NB4 (cell line): ENCODE measurements around the gene ANKRD10.
"Not testable (repeated sequence)": the region's sequence is repeated elsewhere in the genome, so short reads cannot be mapped to it uniquely, and the experiment has no call there.

ENCODE experiments used
- DNase-seq: peaks from one replicate; pipeline ENCODE4 v3.0.0; 2010; ENCODE audit warnings: low read depth
- H3K4me3 ChIP-seq: one replicate; pipeline ENCODE4 v1.5.1; 2011; ENCODE audit warnings: mild to moderate bottlenecking, low read depth, low read length, moderate library complexity
- MYC ChIP-seq: IDR thresholded peaks from 2 replicates; pipeline ENCODE4 v1.6.1; 2011; ENCODE audit warnings: low read depth, low read length
- POLR2A ChIP-seq: IDR thresholded peaks from 2 replicates; pipeline ENCODE4 v1.6.1; 2011; ENCODE audit warnings: mild to moderate bottlenecking; ENCODE audit not compliant: insufficient read length; ENCODE audit errors: extremely low read depth
- TF ChIP-seq, protein P1 (sequence below): IDR thresholded peaks from one replicate; pipeline ENCODE4 v1.5.1; 2012; ENCODE audit warnings: low read depth, low read length
- TF ChIP-seq, protein P2 (sequence below): IDR thresholded peaks from 2 replicates; pipeline ENCODE4 v1.6.1; 2011; ENCODE audit warnings: low read depth, low read length

Gene ANKRD10

GRCh38 chr13:110850006-110850405, 64.9 kb downstream of the ANKRD10 start:
- DNase-seq = no peak
- no peak for TF ChIP-seq MYC
- TF ChIP-seq, protein P1, sequence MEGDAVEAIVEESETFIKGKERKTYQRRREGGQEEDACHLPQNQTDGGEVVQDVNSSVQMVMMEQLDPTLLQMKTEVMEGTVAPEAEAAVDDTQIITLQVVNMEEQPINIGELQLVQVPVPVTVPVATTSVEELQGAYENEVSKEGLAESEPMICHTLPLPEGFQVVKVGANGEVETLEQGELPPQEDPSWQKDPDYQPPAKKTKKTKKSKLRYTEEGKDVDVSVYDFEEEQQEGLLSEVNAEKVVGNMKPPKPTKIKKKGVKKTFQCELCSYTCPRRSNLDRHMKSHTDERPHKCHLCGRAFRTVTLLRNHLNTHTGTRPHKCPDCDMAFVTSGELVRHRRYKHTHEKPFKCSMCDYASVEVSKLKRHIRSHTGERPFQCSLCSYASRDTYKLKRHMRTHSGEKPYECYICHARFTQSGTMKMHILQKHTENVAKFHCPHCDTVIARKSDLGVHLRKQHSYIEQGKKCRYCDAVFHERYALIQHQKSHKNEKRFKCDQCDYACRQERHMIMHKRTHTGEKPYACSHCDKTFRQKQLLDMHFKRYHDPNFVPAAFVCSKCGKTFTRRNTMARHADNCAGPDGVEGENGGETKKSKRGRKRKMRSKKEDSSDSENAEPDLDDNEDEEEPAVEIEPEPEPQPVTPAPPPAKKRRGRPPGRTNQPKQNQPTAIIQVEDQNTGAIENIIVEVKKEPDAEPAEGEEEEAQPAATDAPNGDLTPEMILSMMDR = no peak
- TF ChIP-seq POLR2A = no peak
- TF ChIP-seq, protein P2, sequence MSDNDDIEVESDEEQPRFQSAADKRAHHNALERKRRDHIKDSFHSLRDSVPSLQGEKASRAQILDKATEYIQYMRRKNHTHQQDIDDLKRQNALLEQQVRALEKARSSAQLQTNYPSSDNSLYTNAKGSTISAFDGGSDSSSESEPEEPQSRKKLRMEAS = no peak

DNA sequence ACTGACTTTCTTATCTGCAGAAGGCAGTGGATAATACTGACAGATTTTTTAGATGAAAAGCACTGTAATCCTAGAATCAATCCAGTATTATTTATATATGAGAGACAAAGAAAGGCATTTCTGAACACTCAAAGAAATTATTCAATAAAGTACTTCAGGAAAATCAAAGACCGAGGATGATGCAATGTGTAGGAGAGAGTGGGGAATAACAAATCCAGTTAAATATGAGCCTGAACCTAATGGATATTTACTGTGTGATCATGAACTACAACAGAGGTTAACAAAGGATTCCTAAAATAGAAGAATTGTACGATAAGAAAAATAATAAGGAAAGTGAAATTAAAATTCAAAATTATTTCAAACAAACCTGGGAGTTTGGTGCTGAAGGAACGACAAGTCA, 69.3 kb downstream of the ANKRD10 start:
- TF ChIP-seq POLR2A = no peak
- TF ChIP-seq, protein P2 = no peak
- no peak overlapping the region for H3K4me3 ChIP-seq
- no peak for DNase-seq

More at GRCh38 chr13:110850006-110850405, 64.9 kb downstream of the ANKRD10 start:
- no peak overlapping the region for H3K4me3 ChIP-seq

- no peak for DNase-seq
- no peak overlapping the region for H3K4me3 ChIP-seq
- TF ChIP-seq, protein P2 = no peak
- TF ChIP-seq, protein P1 = no peak
- TF ChIP-seq MYC (no peak), POLR2A (no peak)
Measured at GRCh38 chr13:110841846-110842245, 73.0 kb downstream of the ANKRD10 start.

DNA sequence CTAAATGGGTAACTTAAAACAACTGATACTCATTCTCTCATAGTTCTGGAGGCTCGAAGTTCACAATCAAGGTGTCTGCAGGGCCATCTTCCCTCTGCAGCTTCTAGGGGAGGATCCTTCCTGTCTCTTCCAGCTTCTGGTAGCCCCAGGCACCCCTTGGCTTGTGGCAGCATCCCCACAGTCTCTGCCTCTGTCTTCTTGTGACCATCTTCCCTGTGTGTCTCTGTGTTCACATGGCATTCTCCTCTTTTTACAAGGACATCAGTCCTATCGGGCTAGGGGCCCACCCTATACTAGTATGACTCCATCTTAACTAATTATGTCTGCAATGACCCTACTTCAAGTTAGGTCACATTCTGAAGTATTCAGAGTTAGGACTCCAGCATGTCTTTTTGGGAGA, 73.5 kb downstream of the ANKRD10 start:
- no peak for TF ChIP-seq MYC
- H3K4me3 ChIP-seq = no peak overlapping the region
- DNase-seq = no peak

GRCh38 chr13:110838867-110839538, 75.9 kb downstream of the ANKRD10 start:
- no peak for DNase-seq
- no peak overlapping the region for H3K4me3 ChIP-seq
- TF ChIP-seq, protein P2 = no peak
- TF ChIP-seq MYC = no peak
- TF ChIP-seq POLR2A = no peak
- TF ChIP-seq, protein P1 = no peak

DNA sequence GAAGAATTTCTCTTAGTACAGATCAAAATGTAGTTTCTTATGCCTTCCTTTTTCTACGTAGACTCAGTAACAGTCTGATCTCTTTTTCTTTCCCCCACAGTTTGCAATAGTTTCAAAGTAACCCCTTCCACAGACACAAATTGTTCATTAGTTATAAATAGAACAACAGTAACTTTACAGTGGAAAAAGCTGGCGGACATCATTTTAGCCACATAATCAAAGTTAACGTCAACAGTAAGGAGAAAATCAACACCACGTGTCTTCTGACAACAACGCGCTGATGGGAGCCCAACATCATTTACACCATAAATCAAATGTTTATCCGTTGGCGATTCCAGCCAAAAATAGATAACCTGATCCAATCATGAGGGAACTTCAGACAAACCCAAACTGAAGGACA, 76.8 kb downstream of the ANKRD10 start:
- DNase-seq = no peak
- TF ChIP-seq, protein P1 = no peak
- TF ChIP-seq, protein P2 = no peak
- no peak for TF ChIP-seq MYC
- no peak for TF ChIP-seq POLR2A
- H3K4me3 ChIP-seq = no peak overlapping the region

DNA sequence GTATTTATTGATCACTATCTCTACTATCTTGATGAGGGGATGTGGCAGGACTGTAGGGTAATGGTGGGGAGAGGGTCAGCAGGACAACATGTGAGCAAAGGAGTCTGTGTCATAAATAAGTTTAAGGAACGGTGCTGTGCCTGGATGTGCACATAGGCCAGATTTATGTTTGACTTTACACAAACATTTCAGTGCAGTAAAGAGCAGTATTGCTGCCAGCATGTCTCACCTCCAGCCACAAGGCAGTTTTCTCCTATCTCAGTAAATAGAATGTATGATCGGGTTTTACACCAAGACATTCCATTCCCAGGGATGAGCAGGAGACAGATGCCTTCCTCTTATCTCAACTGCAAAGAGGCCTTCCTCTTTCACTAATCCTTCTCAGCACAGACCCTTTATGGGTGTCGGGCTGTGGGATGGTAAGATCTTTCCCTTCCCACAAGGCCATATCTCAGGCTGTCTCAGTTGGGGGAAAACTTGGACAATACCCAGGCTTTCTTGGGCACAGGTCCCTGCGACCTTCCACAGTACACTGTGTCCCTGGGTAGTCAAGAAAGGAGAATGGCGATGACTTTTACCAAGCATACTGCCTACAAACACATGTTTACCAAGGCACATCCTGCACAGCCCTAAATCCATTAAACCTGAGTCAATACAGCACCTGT, 77.3 kb downstream of the ANKRD10 start:
- not testable (repeated sequence) for DNase-seq, H3K4me3 ChIP-seq
